Lower leg skin (tissue), 3 donors: ENCODE results near the gene CADM4.

ENCODE experiments used
- POLR2A ChIP-seq, 2 donors: fragments of 450-650 bp; IDR thresholded peaks; one replicate each; pipeline ENCODE4 v1.6.1; 2016 to 2017; ENCODE audit warnings: antibody characterized with exemption in 2 of 2, mild to moderate bottlenecking in 1 of 2, moderate library complexity in 1 of 2
- TF ChIP-seq, protein P1 (sequence below), 3 donors: fragments of 450-650 bp; IDR thresholded peaks; one replicate each; pipeline ENCODE4 v1.5.1; 2016; ENCODE audit warnings: antibody characterized with exemption in 3 of 3, mild to moderate bottlenecking in 3 of 3, moderate library complexity in 2 of 3

DNA sequence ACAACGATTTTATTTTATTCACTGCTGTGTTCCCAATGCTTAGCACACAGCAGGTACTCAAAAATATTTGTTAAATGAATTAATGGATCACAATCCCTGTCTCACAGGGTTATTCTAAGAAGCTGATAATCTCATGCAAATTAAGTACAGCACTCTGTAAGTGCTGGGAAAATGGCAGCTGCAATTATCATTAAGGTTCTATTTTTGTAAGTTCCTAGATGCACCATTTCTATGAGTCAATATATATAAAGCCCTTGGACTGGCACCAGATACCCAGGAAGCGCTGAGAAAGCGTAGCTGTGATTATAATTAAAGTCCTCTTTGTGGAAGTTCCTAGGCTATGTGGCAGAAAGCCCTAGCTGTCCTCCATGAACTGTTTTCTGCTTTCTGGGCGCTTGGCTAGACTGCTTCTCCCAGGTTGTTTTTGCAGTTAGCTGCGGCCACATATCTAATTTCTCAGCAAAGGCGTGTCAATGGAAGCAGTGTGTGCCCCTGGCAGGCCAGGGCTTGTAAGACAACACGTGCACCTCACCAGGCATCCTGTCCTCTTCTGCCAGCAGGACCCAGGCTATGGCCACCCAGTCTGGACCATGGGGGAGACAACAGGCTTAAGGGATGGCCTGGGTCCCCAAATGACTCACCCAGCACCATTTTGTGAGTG lies 33.0 kb downstream of the CADM4 start:
- TF ChIP-seq, protein P1, sequence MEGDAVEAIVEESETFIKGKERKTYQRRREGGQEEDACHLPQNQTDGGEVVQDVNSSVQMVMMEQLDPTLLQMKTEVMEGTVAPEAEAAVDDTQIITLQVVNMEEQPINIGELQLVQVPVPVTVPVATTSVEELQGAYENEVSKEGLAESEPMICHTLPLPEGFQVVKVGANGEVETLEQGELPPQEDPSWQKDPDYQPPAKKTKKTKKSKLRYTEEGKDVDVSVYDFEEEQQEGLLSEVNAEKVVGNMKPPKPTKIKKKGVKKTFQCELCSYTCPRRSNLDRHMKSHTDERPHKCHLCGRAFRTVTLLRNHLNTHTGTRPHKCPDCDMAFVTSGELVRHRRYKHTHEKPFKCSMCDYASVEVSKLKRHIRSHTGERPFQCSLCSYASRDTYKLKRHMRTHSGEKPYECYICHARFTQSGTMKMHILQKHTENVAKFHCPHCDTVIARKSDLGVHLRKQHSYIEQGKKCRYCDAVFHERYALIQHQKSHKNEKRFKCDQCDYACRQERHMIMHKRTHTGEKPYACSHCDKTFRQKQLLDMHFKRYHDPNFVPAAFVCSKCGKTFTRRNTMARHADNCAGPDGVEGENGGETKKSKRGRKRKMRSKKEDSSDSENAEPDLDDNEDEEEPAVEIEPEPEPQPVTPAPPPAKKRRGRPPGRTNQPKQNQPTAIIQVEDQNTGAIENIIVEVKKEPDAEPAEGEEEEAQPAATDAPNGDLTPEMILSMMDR (IDR thresholded peaks at IDR 0.05) = no peak
- no peak for TF ChIP-seq POLR2A (IDR thresholded peaks at IDR 0.05)
